ENCODE data around the gene TSPAN18.

The TSPAN18 gene

GRCh38 chr11:44787070-44787469, 60.3 kb downstream of the TSPAN18 start:
- 0 out of 2 replicates have a peak, but pooled peaks cover 4% of the 10 kb centered on the region for H3K27me3 ChIP-seq (ENCODE audit: insufficient read depth, low read length)
- H3K4me3 ChIP-seq (ENCODE audit: low read depth, low read length, poor library complexity, severe bottlenecking): no peak overlapping the region
- no peak overlapping the region for H3K4me2 ChIP-seq (ENCODE audit: low read length)
- TF ChIP-seq CTCF (IDR thresholded peaks at IDR 0.05; ENCODE audit: low read length): no peak
- no peak for TF ChIP-seq EZH2 (IDR thresholded peaks at IDR 0.05; ENCODE audit: borderline replicate concordance, low read length)
- no peaks in the 10 kb centered on the region for H3K9me2 ChIP-seq (ENCODE audit: low read depth, low read length)
- no peak overlapping the region for H2AFZ ChIP-seq (ENCODE audit: low read length)
- no peaks in the 10 kb centered on the region for H3K9me3 ChIP-seq (ENCODE audit: low read length)
- no peak overlapping the region for H3K9ac ChIP-seq (ENCODE audit: low read length)
- H3K4me1 ChIP-seq (ENCODE audit: insufficient read depth, low read length, severe bottlenecking): no peaks in the 10 kb centered on the region
- H3K36me3 ChIP-seq (ENCODE audit: insufficient read depth, low read length): no peaks in the 10 kb centered on the region
- no peaks in the 10 kb centered on the region for H3K79me2 ChIP-seq (ENCODE audit: insufficient read depth, low read length)
- H4K20me1 ChIP-seq (ENCODE audit: insufficient read depth, low read length): no peaks in the 10 kb centered on the region
- H3K27ac ChIP-seq (ENCODE audit: low read depth, low read length, poor library complexity, severe bottlenecking): no peak overlapping the region
- H3F3A ChIP-seq (ENCODE audit: insufficient read depth, low read length): no peaks in the 10 kb centered on the region

GRCh38 chr11:44787981-44788380, 61.2 kb downstream of the TSPAN18 start:
- H3K79me2 ChIP-seq (ENCODE audit: insufficient read depth, low read length): no peaks in the 10 kb centered on the region
- H3K4me3 ChIP-seq (ENCODE audit: low read depth, low read length, poor library complexity, severe bottlenecking): no peak overlapping the region
- H2AFZ ChIP-seq (ENCODE audit: low read length): no peak overlapping the region
- 0 out of 2 replicates have a peak, but pooled peaks cover 4% of the 10 kb centered on the region for H3K27me3 ChIP-seq (ENCODE audit: insufficient read depth, low read length)
- no peak overlapping the region for H3K4me2 ChIP-seq (ENCODE audit: low read length)
- H3K4me1 ChIP-seq (ENCODE audit: insufficient read depth, low read length, severe bottlenecking): no peaks in the 10 kb centered on the region
- no peaks in the 10 kb centered on the region for H4K20me1 ChIP-seq (ENCODE audit: insufficient read depth, low read length)
- no peak for TF ChIP-seq EZH2 (IDR thresholded peaks at IDR 0.05; ENCODE audit: borderline replicate concordance, low read length)
- no peaks in the 10 kb centered on the region for H3K9me3 ChIP-seq (ENCODE audit: low read length)
- H3K36me3 ChIP-seq (ENCODE audit: insufficient read depth, low read length): no peaks in the 10 kb centered on the region
- H3K9me2 ChIP-seq (ENCODE audit: low read depth, low read length): no peaks in the 10 kb centered on the region
- H3F3A ChIP-seq (ENCODE audit: insufficient read depth, low read length): no peaks in the 10 kb centered on the region
- H3K9ac ChIP-seq (ENCODE audit: low read length): no peak overlapping the region
- H3K27ac ChIP-seq (ENCODE audit: low read depth, low read length, poor library complexity, severe bottlenecking): no peak overlapping the region

GRCh38 chr11:44788536-44789261, 61.9 kb downstream of the TSPAN18 start:
- Histone ChIP-seq H3K9ac (ENCODE audit: low read length) (no peak overlapping the region), H3K9me2 (ENCODE audit: low read depth, low read length) (no peaks in the 10 kb centered on the region), H3K36me3 (ENCODE audit: insufficient read depth, low read length) (no peaks in the 10 kb centered on the region)

More at GRCh38 chr11:44788536-44789261, 61.9 kb downstream of the TSPAN18 start:
- H3F3A ChIP-seq (ENCODE audit: insufficient read depth, low read length): no peaks in the 10 kb centered on the region
- H3K27me3 ChIP-seq (ENCODE audit: insufficient read depth, low read length): 0 out of 2 replicates have a peak, but pooled peaks cover 4% of the 10 kb centered on the region
- H3K4me1 ChIP-seq (ENCODE audit: insufficient read depth, low read length, severe bottlenecking): no peaks in the 10 kb centered on the region
- H3K9me3 ChIP-seq (ENCODE audit: low read length): no peaks in the 10 kb centered on the region
- H3K27ac ChIP-seq (ENCODE audit: low read depth, low read length, poor library complexity, severe bottlenecking): no peak overlapping the region
- H2AFZ ChIP-seq (ENCODE audit: low read length): no peak overlapping the region
- H3K4me2 ChIP-seq (ENCODE audit: low read length): no peak overlapping the region
- H3K4me3 ChIP-seq (ENCODE audit: low read depth, low read length, poor library complexity, severe bottlenecking): no peak overlapping the region
- H4K20me1 ChIP-seq (ENCODE audit: insufficient read depth, low read length): no peaks in the 10 kb centered on the region
- TF ChIP-seq CTCF (IDR thresholded peaks at IDR 0.05; ENCODE audit: low read length) (no peak), EZH2 (IDR thresholded peaks at IDR 0.05; ENCODE audit: borderline replicate concordance, low read length) (no peak)
- H3K79me2 ChIP-seq (ENCODE audit: insufficient read depth, low read length): no peaks in the 10 kb centered on the region

All from OCI-LY1 (cell line).